ENCODE data around the gene CCDC117.
"Not testable (repeated sequence)": the region's sequence is repeated elsewhere in the genome, so short reads cannot be mapped to it uniquely, and the experiment has no call there.

CCDC117 gene

DNA sequence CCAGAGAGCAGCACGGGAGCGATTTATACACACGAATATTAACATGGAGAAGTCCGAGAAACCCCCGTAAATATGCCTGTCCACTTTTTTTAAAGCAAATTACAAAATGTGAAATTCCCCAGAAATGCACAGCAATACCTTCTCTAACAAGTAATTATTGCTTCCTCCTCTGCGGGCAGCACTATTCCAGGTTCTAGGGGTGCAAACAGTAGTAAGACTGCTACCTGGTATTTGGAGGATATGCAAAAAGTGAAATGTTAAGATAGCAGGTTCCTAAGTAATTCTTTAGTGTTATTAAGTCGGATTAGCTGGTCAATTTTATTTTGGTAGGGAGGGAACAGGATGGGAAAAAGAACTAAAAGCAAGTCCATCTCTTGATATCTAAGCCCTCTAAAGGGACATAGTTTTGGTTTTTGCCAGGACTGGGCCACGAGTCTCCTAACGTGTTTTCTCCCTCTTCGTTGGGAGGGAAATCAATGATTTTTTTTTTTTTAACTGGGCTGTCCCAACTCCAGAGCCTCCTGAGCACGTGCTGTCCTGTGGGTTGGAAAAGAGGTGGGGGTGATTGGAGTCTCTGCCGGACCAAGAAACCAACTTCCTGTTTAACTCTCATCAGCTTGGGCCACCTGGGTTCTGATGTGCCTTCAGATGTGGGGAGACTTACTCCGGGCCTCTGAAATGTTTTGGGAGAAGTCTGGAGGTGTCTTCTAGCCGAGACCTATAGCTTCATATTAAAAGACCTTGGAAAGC, 29.5 kb downstream of the CCDC117 start:
- DNase-seq = no peak

DNA sequence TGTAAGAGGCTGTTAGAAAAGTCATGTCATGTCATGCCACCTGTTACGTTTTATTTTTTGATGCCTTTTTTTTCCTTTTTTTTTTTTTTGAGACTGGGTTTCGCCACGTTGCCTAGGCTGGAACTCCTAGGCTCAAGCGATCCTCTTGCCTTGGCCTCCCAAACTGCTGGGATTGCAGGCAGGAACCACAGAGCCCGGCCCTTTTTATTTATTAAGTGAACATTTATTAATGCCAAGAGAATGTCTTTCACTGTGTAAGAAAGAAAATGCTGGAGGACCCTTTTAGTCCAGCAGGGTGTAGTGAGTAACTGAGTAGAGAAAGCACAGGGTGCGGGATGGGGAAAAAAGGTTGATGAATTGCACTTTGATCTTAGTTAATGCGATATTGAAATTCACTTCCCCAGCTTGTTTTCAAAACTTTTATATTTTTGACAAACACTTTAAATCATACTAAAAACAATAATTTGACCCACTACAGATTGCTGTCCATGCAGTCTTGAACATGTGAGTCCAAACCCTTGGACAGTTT, 30.2 kb downstream of the CCDC117 start:
- no peak for DNase-seq

DNA sequence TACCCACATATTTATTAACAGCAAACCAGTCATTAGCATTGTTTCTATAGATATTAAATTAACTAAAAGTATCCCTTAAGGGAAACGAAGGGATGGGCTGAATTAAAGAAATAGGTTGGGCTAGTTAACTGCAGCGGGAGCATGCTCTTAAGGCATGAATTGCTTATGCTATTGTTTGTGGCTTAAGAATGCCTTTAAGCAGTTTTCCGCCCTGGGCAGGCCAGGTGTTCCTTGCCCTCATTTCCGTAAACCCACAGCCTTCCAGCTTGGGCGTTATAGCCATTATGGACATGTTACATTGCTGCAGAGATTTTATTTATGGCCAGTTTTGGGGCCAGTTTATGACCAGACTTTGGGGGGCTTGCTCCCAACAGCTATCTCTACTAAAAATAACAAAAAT, 32.9 kb downstream of the CCDC117 start:
- DNase-seq = not testable (repeated sequence)

DNA sequence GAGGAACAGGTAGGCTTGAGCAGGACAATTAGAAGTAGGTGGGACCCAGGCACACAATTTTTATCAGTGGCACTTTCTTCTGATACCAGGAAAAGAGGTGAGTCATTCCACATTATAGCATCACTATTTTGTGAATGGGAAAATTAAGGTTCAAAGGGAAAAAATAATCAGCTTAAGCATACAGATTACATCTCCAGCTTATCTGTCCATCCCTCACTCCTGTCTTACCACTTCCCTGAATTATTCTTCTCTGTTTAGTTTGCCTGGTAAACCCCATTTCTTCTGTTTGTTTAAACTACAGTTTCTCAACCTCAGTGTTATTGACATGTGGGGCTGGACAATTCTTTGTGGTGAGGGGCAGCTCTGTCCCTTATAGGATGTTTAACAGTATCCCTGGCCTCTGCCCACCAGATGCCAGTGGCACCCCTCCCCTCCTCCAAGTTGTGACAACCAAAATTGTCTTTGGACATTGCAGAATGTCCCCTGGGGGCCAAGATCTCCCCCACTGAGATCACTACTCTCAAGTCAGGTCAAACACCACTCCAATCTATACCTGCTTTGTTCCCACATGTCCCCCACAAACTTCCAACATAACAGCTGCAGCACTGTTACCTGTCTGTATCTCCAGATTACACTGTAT, 36.3 kb downstream of the CCDC117 start:
- no peak for DNase-seq

DNA sequence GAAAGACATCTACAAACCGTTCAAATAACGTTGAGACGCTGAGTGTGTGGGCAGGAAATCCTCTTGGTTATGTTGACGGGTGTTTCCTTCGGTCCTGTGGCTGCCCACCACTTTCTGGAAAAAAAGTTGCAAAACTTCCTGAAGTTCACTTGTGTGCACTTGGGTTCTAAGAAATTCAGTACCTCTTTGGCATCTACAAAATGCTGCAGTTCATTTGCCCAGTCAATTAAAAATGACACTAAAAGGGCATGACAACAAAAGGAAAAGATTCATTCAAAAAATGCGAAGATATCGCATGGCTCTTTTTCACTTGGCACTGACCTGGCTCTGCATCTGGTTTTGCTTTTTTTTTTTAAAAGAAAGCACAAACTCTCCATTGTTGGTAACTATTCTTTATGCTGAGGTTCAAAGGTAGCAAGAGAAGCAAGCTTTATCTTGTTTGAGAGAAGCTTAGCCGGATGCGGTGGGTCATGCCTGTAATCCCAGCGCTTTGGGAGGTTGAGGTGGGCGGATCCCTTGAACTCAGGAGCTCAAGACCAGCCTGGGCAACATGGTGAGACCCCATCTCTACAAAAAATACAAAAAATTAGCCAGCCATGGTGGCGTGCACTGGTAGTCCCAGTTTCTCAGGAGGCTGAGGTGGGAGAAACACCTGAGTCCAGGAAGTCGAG, 38.5 kb downstream of the CCDC117 start:
- no peak for DNase-seq

DNA sequence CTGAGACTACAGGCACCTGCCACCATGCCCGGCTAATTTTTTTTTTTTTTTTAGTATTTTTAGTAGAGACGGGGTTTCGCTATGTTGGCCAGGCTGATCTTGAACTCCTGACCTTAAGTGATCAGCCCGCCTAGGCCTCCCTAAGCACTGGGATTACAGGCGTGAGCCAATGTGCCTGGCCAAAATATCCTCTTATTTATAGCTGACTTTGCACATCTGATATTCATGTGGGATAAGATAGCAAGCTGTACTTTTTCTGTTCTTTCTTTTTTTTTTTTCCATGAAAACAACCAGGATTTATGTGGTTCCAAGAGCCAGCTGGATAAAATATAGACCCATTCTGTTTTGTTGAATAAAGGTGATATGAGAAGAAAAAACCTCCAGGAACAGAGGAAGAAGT, 40.0 kb downstream of the CCDC117 start:
- DNase-seq = no peak

DNA sequence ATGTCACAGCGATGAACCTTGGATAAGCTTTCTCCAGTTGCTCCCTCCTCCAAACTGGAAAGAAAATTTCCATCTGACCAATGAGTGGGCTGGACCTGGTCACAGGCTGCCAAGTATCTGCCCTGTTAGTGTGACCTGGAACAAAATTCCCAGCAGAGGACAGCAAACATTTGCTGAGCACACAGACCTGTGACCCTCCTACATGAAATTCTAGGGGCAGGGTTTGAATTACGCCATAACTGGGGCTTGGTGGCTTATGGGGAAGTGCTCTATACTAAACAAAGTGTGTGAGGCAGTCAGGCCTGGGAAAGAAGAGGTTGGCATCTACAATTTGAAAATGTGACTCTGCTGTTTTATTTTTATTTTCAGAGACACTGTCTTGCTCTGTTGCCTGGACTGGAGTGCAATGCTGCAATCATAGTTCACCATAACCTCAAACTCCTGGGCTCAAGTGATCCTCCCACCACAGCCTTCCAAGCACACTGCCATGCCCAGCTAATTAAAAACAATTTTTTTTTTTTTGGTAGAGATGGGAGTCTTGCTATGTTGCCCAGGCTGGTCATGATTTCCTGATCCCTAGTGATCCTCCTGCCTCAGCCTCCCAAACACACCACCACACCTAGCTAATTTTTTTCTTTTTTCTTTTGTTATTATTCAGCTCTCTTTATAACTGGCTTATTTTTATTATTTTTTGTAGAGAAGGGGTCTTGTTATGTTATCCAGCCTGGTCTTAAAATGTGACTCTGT, 41.5 kb downstream of the CCDC117 start:
- DNase-seq = no peak

DNA sequence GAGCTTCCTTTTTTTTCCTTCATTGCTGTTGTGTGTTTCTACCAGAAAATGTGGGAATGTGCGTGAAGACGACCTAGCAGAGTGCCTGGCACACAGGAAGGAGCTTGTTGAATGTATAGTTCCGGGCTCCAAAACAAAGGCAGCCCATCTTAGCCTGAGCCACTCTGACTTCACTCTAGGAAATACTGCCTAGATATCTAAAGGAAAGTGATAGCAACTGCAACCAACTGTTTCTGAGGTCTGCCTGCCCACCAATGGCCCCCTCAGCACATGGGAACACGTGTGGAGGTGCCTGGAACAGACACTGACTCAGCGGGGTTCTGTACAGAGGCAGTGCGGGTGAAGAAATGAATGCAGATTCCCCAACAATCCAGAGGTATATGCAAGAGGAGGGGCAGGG, 42.6 kb downstream of the CCDC117 start:
- DNase-seq = peak; percentile 22

DNA sequence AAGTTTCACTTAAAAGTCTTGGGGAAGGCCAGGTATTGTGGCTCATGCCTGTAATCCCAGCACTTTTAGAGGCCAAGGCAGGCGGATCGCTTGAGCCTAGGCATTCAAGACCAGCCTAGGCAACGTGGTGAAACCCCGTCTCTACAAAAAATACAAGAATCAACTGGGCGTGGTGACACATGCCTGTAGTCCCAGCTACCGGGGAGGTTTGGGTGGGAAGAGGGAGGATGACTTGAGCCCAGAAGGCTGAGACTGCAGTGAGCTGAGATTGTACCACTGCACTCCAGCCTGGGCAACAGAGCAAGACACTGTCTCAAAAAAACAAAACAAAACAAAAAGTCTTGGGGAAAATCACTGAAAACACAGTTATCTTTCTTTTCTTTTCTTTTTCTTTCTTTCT, 43.2 kb downstream of the CCDC117 start:
- DNase-seq = no peak

DNA sequence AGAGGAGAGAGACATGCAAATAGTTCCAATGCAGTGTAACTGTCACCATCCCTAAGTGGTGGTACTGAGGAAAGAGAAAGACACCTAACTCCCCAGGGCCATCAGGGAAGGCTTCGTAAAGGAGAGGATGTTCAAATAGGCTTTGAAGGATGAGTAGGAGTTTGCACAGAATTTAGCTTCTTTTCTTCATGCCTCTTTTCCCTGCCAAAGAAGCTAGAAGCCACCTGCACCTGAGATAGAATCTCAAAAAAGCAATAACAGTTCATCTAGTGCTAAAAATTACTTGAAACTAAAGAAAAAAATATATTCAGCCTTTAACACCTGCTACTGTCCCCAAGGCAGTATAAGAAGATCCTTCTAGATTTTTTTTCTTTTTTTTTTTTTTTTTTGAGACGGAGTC, 44.6 kb downstream of the CCDC117 start:
- DNase-seq = no peak

DNA sequence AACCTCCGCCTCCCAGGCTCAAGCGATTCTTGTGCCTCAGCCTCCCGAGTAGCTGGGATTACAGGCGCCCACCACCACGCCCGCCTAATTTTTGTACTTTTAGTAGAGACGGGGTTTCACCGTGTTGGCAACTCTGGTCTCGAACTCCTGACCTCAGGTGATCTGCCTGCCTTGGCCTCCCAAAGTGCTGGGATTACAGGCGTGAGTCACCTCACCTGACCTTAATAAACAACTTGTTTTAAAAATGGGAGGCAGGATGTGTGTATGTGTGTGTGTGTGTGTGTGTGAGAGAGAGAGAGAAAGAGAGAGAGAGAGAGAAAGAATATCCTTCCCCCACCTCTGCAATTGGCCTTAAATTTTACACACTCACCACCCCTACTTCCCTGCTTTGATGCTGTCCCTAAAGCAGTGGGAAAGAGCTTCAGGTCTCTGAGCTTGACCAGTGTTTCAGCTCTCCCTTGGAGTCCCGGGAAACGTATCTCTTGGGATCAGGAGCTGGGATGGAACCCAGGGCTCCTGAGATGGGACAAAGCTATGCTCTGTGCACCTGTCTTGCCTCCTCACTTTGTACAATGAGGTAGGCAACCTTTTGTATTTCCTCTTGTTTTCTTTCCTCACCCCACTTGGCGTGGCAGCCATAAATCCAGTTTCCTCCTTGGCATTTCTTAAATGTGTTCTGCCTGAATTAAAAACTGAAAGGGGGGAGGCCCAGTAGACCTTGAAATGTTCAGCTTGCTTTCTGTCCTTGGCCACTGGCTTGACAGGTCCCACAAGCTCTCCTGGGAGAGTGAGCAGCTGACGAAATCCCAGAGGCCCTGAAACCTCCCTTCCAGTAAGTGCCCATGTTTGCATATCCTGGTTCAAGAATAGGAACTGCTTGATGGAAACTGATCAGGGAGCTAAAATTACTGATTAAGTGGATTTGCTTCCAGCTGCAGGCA, 45.7 kb downstream of the CCDC117 start:
- no peak for DNase-seq

DNA sequence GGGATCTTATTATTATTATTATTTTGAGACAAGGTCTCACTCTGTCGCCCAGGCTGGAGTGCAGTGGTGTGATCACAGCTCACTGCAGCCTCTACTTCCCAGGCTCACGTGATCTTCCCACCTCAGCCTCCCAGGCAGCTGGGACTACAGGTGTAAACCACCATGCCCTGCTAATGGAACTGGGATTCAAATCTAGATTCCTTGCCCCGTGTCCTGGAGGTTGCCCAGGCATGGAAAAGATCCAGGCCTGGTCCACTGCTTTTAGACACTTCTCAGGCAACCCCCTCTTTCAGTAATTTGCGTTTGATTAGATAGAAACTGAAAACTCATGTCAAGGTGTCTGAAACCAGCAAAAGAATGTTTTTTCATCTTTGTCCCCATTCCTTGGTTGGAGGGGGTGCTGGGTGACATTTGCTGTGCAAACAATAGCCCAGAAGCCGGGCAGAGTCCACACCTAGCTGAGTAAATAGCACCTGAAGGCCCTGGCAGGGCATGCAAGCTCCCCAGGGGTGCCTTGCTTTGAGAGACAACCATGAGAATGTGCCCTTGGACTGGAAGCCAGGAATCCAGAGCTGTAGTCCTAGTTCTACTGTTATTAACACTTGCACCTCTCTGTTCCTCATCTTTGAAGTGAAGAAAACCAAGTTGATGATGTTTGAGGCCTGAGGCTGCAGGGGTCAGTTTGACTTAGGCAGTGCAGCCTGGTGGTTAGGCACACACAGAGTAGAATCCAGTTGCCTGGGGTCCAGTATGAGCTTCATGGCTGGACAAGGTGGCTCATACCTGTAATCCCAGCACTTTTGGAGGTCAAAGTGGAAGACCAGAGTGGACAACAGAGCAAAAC, 47.0 kb downstream of the CCDC117 start:
- DNase-seq = no peak

DNA sequence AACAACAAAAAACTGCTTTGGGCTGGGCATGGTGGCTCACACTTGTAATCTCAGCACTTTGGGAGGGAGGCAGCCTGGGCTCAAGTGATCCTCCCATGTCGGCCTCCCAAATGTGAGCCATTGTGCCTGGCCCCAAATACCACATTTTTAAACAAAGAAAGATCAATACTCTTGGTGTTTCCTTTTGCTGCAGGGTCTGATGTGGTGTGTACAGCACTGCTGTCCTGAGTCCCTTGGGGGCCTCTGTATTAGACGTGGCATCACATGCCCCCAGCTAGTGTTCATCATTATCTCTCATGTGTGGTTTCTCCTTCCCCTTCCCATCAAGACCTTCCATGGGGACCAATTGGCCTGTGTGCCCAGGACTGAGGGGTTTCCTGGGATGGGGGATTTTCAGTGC, 48.4 kb downstream of the CCDC117 start:
- peak; percentile 7 for DNase-seq

DNA sequence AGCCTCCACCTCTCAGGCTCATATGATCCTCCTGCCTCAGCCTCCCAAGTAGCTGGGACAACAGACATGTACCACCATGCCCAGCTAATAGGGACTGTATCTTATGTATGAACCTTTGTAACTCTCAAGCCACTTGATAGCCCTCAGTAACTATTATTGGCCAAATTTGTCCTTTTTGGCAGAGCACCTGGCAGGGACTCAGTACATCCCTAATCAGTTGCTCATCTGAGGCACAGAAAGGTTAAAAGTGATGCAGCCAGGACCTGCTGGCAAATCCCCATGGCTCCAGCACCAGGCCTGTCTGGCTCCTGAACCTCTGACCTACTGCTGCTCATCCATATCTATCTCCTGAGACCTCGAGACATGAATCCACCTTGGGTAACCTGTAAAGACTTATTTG, 49.0 kb downstream of the CCDC117 start:
- no peak for DNase-seq

DNA sequence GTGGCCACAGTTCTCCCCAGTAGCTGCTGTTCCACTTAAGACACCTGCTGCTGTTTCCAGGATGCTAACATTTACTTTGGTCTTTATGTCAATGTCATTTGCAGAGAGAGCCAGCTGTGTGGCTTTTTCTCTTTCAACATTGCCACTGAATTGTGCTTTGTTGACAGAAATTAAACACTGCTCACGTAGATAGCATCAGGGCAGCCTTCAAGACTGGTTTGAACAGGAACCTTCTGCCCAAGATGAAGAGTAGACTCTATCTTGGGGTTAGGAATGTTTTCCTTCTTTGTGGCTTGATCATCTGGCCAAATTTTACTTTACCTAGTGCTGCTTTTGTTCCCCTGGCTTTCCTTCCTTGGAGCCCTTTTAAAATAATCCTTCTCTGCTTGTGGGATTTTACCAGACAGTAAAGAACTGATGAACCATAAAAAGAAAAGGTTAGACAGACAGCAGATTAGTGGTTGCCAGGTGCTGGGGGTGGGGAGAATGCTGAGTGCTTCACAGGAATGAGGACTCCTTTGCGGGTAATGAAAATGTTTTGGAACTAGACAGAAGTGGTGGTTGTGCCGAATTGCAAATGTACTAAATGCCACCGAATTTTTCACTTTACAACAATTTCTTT, 50.5 kb downstream of the CCDC117 start:
- DNase-seq = no peak

DNA sequence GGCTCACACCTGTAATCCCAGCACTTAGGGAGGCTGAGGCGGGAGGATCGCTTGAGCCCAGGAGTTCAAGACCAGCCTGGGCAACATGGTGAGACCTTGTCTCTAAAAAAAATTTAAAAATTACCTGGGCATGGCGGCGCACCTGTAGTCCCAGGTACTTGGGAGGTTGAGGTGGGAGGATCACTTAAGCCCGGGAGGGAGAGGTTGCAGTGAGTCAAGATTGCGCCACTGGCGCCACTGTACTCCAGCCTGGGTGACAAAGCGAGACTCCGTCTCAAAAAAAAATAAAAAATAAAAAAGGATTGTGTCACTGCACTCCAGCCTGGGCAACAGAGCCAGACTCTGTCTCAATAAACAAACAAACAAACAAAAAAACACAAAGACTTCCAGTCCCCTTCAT, 52.0 kb downstream of the CCDC117 start:
- DNase-seq = not testable (repeated sequence)

DNA sequence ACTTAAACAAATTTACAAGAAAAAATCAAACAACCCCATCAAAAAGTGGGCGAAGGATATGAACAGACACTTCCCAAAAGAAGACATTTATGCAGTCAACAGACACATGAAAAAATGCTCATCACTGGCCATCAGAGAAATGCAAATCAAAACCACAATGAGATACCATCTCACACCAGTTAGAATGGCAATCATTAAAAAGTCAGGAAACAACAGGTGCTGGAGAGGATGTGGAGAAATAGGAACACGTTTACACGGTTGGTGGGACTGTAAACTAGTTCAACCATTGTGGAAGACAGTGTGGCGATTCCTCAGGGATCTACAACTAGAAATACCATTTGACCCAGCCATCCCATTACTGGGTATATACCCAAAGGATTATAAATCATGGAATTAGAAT, 53.9 kb downstream of the CCDC117 start:
- not testable (repeated sequence) for DNase-seq

DNA sequence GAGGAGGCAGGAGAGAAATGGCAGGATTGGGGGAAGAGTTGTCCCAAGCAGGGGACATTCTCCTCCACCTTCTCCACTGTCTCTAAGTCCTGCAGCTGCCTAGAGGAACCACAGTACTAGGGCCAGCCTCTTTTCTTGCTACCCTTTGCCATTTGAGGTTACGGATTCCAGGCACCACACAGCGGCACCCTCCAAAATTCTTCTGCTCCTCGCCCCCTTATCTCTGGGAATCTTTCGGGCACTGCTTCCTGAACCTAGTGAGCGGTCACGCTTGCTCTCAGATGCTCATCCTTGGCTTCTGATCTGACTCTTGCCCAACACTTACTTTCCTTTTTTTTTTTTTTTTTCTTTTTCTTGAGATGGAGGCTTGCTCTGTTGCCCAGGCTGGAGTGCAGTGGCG, 54.4 kb downstream of the CCDC117 start:
- no peak for DNase-seq

DNA sequence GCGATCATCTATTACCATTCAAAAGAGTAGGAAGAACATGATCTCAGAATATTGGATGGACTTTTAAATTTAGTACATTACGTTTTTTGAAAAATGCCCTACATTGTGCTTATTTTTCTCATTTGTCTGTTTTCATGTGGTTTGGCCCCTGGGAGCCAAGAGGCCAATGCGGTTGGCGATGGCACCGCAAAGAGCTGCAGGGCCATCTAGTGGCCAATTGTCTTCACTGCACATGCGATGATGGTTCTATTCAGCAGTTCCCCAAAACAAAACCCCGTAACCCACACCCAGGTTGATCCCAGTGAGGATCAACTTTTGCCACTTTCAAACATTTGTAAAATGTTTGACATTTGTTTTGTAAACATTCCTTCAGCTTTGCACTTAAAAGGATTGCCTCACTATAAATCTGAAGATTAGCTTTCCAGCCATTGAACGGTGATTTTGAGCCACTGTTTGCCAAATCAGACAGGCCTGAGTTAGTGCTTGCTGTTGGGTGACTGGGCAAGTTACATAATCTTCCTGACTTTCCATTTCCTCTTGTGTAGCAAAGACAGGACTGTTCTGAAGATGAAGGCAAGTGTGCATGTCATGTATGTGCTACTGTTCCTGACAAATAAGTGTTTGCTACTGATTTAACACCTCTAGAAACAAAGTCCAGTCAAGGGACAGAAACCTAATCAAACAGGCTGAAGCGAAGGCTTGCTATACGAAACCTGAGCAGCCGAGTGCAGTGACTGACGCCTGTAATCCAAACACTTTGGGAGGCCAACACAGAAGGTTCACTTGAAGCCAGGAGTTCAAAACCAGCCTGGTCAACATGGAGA, 57.1 kb downstream of the CCDC117 start:
- peak; percentile 74 for DNase-seq

DNA sequence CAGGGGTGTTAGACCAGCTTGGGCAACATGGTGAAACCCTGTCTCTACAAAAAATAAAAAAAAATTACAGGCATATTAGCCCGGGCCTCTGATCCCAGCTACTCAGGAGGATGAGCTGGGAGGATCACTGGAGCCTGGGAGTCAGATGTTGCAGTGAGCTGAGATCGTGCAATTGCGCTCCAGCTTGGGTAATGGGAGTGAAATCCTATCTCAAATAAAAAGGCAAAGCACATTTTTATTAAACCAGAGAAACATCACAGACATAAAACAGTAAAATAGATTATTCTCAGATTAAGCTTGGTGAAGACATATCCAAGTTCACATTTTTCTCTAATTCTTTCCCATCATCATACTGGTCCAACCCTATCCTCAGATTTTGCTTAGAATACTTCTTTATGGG, 57.9 kb downstream of the CCDC117 start:
- DNase-seq = no peak

Measured in right forelimb (tissue), 1 donor.